ENCODE data around the gene PGBD1.

GRCh38 chr6:28351493-28351925, 70.1 kb downstream of the PGBD1 start:
- TF ChIP-seq, protein P1, sequence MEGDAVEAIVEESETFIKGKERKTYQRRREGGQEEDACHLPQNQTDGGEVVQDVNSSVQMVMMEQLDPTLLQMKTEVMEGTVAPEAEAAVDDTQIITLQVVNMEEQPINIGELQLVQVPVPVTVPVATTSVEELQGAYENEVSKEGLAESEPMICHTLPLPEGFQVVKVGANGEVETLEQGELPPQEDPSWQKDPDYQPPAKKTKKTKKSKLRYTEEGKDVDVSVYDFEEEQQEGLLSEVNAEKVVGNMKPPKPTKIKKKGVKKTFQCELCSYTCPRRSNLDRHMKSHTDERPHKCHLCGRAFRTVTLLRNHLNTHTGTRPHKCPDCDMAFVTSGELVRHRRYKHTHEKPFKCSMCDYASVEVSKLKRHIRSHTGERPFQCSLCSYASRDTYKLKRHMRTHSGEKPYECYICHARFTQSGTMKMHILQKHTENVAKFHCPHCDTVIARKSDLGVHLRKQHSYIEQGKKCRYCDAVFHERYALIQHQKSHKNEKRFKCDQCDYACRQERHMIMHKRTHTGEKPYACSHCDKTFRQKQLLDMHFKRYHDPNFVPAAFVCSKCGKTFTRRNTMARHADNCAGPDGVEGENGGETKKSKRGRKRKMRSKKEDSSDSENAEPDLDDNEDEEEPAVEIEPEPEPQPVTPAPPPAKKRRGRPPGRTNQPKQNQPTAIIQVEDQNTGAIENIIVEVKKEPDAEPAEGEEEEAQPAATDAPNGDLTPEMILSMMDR (IDR thresholded peaks at IDR 0.05; ENCODE audit: low read depth, low read length, poor library complexity, severe bottlenecking) = no peak
- TF ChIP-seq EZH2phosphoT487 (IDR thresholded peaks at IDR 0.05; ENCODE audit: borderline replicate concordance, low read length) = no peak

Measured in DOHH2 (cell line).